ENCODE measurements around the gene WDR53.

GRCh38 chr3:196604548-196604947 lies 36.2 kb upstream of the WDR53 start:
- TF ChIP-seq, protein P1, sequence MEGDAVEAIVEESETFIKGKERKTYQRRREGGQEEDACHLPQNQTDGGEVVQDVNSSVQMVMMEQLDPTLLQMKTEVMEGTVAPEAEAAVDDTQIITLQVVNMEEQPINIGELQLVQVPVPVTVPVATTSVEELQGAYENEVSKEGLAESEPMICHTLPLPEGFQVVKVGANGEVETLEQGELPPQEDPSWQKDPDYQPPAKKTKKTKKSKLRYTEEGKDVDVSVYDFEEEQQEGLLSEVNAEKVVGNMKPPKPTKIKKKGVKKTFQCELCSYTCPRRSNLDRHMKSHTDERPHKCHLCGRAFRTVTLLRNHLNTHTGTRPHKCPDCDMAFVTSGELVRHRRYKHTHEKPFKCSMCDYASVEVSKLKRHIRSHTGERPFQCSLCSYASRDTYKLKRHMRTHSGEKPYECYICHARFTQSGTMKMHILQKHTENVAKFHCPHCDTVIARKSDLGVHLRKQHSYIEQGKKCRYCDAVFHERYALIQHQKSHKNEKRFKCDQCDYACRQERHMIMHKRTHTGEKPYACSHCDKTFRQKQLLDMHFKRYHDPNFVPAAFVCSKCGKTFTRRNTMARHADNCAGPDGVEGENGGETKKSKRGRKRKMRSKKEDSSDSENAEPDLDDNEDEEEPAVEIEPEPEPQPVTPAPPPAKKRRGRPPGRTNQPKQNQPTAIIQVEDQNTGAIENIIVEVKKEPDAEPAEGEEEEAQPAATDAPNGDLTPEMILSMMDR (conservative IDR thresholded peaks at IDR 0.05; ENCODE audit: low read length), result peak; percentile 55
- no peak for TF ChIP-seq EZH2phosphoT487 (IDR thresholded peaks at IDR 0.05; ENCODE audit: borderline replicate concordance, low read depth, low read length)

Data from OCI-LY7 (cell line).